DND-41 (cell line): ENCODE measurements around the gene ADGB.

Experiments used
- ATAC-seq: fragments of 200-7000 bp; cut with Tn5 transposase; 3 replicates; pipeline ENCODE4 v1.9.1; 2021; ENCODE audit warnings: low read depth; ENCODE audit not compliant: insufficient read depth
- DNase-seq: peaks from one replicate; pipeline ENCODE4 v3.0.0-alpha.2; 2020
- H2AFZ ChIP-seq: 2 replicates; pipeline ENCODE4 v1.6.0; 2012; ENCODE audit warnings: low read depth, low read length
- H3K27ac ChIP-seq: 2 replicates; pipeline ENCODE4 v1.5.1; 2012; ENCODE audit warnings: low read length, inconsistent platforms
- H3K27me3 ChIP-seq: fragments of 200-600 bp; sonication (generic); 2 replicates; pipeline ENCODE4 v1.6.0; 2012; ENCODE audit warnings: low read length, mild to moderate bottlenecking, inconsistent platforms; ENCODE audit not compliant: insufficient read depth, poor library complexity
- H3K36me3 ChIP-seq: 2 replicates; pipeline ENCODE4 v1.5.1; 2012; ENCODE audit warnings: low read length, inconsistent platforms; ENCODE audit not compliant: insufficient read depth
- H3K4me1 ChIP-seq: 2 replicates; pipeline ENCODE4 v1.5.1; 2012; ENCODE audit warnings: mild to moderate bottlenecking, low read length; ENCODE audit not compliant: insufficient read depth
- H3K4me2 ChIP-seq: 2 replicates; pipeline ENCODE4 v1.6.0; 2012; ENCODE audit warnings: mild to moderate bottlenecking, moderate library complexity, low read length, inconsistent platforms; ENCODE audit not compliant: insufficient read depth
- H3K4me3 ChIP-seq, 2 experiments: fragments of 200-600 bp in 1 of 2; shearing (Covaris generic) in 1 of 2; 2 replicates each; pipeline ENCODE4 v1.5.1; 2012 to 2016; ENCODE audit warnings: inconsistent platforms in 2 of 2, low read length in 2 of 2, mild to moderate bottlenecking in 2 of 2, low read depth in 1 of 2, moderate library complexity in 1 of 2
- H3K79me2 ChIP-seq: 2 replicates; pipeline ENCODE4 v1.6.0; 2012; ENCODE audit warnings: low read length, inconsistent platforms; ENCODE audit not compliant: insufficient read depth
- H3K9ac ChIP-seq: 2 replicates; pipeline ENCODE4 v1.6.0; 2012; ENCODE audit warnings: low read depth, mild to moderate bottlenecking, inconsistent platforms, low read length, moderate library complexity
- H3K9me3 ChIP-seq: 2 replicates; pipeline ENCODE4 v1.5.1; 2012; ENCODE audit warnings: low read length, moderate library complexity, mild to moderate bottlenecking, inconsistent platforms; ENCODE audit not compliant: insufficient read depth, severe bottlenecking
- H4K20me1 ChIP-seq: 2 replicates; pipeline ENCODE4 v1.6.0; 2012; ENCODE audit warnings: low read length; ENCODE audit not compliant: insufficient read depth
- EZH2 ChIP-seq: IDR thresholded peaks from 3 replicates; pipeline ENCODE4 v1.6.1; 2012; ENCODE audit warnings: borderline replicate concordance, low read depth, mild to moderate bottlenecking, moderate library complexity, low read length, inconsistent platforms; ENCODE audit not compliant: severe bottlenecking
- TF ChIP-seq, protein P1 (sequence below): IDR thresholded peaks from 2 replicates; pipeline ENCODE4 v1.5.1; 2012; ENCODE audit warnings: borderline replicate concordance, low read length, moderate library complexity, mild to moderate bottlenecking; ENCODE audit not compliant: poor library complexity, severe bottlenecking; ENCODE audit errors: extremely low read depth

Gene ADGB

DNA sequence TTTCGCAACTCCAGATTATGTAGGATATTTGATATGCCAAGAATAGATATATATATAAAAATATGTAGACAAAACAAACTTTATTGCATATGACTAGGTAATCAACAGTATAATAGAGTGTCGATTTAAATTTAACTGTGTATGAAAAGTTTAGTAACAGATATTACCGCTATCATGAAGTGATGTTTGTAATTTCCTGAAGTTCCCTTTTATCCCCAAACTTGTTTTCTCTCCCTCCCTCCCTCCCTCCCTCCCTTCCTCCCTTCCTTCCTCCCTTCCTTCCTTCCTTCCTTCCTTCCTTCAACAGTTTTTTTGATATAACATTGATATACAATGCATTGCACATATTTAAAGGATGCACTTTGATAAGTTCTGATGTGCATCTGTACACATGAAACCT lies 15.2 kb downstream of the ADGB start:
- H3K36me3 ChIP-seq, result no peaks in the 10 kb centered on the region
- H3K9ac ChIP-seq, result no peak overlapping the region
- H2AFZ ChIP-seq, result no peak overlapping the region
- TF ChIP-seq, protein P1, sequence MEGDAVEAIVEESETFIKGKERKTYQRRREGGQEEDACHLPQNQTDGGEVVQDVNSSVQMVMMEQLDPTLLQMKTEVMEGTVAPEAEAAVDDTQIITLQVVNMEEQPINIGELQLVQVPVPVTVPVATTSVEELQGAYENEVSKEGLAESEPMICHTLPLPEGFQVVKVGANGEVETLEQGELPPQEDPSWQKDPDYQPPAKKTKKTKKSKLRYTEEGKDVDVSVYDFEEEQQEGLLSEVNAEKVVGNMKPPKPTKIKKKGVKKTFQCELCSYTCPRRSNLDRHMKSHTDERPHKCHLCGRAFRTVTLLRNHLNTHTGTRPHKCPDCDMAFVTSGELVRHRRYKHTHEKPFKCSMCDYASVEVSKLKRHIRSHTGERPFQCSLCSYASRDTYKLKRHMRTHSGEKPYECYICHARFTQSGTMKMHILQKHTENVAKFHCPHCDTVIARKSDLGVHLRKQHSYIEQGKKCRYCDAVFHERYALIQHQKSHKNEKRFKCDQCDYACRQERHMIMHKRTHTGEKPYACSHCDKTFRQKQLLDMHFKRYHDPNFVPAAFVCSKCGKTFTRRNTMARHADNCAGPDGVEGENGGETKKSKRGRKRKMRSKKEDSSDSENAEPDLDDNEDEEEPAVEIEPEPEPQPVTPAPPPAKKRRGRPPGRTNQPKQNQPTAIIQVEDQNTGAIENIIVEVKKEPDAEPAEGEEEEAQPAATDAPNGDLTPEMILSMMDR, result no peak
- no peak for TF ChIP-seq EZH2
- no peaks in the 10 kb centered on the region for H3K4me1 ChIP-seq
- H3K4me2 ChIP-seq, result no peak overlapping the region
- no peaks in the 10 kb centered on the region for H3K27me3 ChIP-seq
- H4K20me1 ChIP-seq, result no peaks in the 10 kb centered on the region
- no peak overlapping the region for H3K4me3 ChIP-seq
- DNase-seq (no peak), ATAC-seq (no peak)
- H3K79me2 ChIP-seq, result no peaks in the 10 kb centered on the region
- H3K27ac ChIP-seq, result no peak overlapping the region
- H3K9me3 ChIP-seq, result no peaks in the 10 kb centered on the region

DNA sequence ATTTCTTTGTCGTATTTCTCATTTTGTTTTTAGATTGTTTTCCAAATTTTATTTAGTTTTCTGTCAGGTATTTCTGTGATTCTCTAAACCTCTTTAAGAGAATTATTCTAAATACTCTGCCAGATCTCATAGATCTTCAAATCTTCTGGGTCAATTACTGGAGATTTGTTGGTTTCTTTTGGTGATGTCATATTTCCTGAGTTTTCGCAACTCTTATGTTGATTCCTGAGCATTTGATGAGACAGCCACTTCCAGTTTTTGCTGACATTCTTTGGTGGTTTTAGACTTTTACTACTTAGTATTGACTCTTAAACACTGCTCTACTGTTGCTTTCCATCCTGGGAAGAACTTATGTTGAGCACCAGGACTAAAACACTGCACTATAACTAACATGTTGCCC lies 21.9 kb downstream of the ADGB start:
- TF ChIP-seq, protein P1, result no peak
- TF ChIP-seq EZH2, result no peak
- Histone ChIP-seq H3K27me3 (no peaks in the 10 kb centered on the region), H3K79me2 (no peaks in the 10 kb centered on the region), H3K36me3 (no peaks in the 10 kb centered on the region), H3K4me1 (no peaks in the 10 kb centered on the region), H3K9ac (no peak overlapping the region), H2AFZ (no peak overlapping the region), H3K27ac (no peak overlapping the region), H4K20me1 (no peaks in the 10 kb centered on the region), H3K4me3 (no peak overlapping the region), H3K4me2 (no peak overlapping the region), H3K9me3 (no peaks in the 10 kb centered on the region)
- ATAC-seq (no peak), DNase-seq (no peak)

DNA sequence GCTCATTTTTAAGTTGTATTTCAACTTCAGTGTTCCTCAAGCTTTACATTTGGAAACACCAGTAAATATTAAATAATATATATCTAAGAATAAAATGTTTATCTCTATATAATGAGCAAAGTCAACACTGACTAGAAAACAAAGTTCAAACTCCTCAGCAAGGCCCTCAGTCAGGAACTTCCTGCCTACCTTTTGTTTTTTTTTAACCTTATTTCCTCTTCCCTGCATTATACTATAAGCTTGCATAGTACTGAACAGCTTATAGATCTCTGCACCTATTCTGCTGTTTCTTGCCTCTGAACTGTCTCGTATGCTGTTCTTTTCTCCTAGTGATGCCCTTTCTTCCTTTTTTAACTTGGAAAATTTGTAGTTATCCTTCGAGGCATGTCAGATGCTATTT lies 29.6 kb downstream of the ADGB start:
- no peak for DNase-seq
- H3K79me2 ChIP-seq, result no peaks in the 10 kb centered on the region
- no peaks in the 10 kb centered on the region for H3K36me3 ChIP-seq
- H3K27me3 ChIP-seq, result no peaks in the 10 kb centered on the region
- no peak overlapping the region for H2AFZ ChIP-seq
- H3K4me2 ChIP-seq, result no peak overlapping the region
- TF ChIP-seq, protein P1, result no peak
- no peak for TF ChIP-seq EZH2
- no peaks in the 10 kb centered on the region for H3K9me3 ChIP-seq
- no peaks in the 10 kb centered on the region for H4K20me1 ChIP-seq
- no peaks in the 10 kb centered on the region for H3K4me1 ChIP-seq
- no peak overlapping the region for H3K4me3 ChIP-seq
- no peak for ATAC-seq
- H3K9ac ChIP-seq, result no peak overlapping the region
- no peak overlapping the region for H3K27ac ChIP-seq

DNA sequence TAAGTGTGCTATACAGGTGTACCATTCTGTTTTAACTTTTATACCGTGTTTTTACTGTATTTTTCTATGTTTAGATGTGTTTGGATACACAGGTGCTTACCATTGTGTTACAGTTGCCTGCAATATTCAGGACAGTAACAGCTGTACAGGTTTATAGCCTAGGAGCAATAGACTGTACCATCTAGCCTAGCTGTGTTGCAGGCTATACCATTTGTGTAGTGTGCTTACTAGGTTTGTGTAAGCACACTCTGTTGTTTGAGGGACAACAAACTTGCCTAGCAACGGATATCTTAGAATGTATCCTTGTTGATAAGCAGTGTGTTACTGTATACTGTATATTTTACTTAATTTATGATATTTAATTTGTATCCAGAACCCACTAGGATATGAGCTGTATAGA lies 35.2 kb downstream of the ADGB start:
- H3K9ac ChIP-seq, result no peak overlapping the region
- H3K27ac ChIP-seq, result no peak overlapping the region
- H3K36me3 ChIP-seq, result no peaks in the 10 kb centered on the region
- H3K9me3 ChIP-seq, result no peaks in the 10 kb centered on the region
- ATAC-seq (no peak), DNase-seq (no peak)
- H3K27me3 ChIP-seq, result no peaks in the 10 kb centered on the region
- H3K4me2 ChIP-seq, result no peak overlapping the region
- H3K79me2 ChIP-seq, result no peaks in the 10 kb centered on the region
- H2AFZ ChIP-seq, result no peak overlapping the region
- no peak overlapping the region for H3K4me3 ChIP-seq
- no peaks in the 10 kb centered on the region for H3K4me1 ChIP-seq
- no peak for TF ChIP-seq EZH2
- H4K20me1 ChIP-seq, result no peaks in the 10 kb centered on the region
